MM.1S (cell line): ENCODE measurements around the gene TFPI2.

Source experiments
- DNase-seq: peaks from one replicate; pipeline ENCODE4 v3.0.0-alpha.2; 2015
- H2AFZ ChIP-seq: fragments of 300-600 bp; sonication (generic); 2 replicates; pipeline ENCODE4 v1.6.0; 2016; ENCODE audit warnings: antibody characterized with exemption, low read length
- H3F3A ChIP-seq: fragments of 300-600 bp; sonication (generic); 2 replicates; pipeline ENCODE4 v1.6.1; 2016; ENCODE audit warnings: mild to moderate bottlenecking, antibody characterized with exemption, low read length, moderate library complexity, mixed read lengths; ENCODE audit not compliant: insufficient read depth
- H3K27ac ChIP-seq: fragments of 300-600 bp; sonication (generic); 2 replicates; pipeline ENCODE4 v1.5.1; 2016; ENCODE audit warnings: mild to moderate bottlenecking, low read length
- H3K27me3 ChIP-seq: fragments of 300-600 bp; sonication (generic); replicated peaks from 2 replicates; pipeline ENCODE4 v1.6.0; 2016; ENCODE audit warnings: low read length; ENCODE audit not compliant: insufficient read depth
- H3K36me3 ChIP-seq: fragments of 300-600 bp; sonication (generic); replicated peaks from 2 replicates; pipeline ENCODE4 v1.6.1; 2016; ENCODE audit warnings: mild to moderate bottlenecking, low read length, mixed read lengths; ENCODE audit not compliant: insufficient read depth
- H3K4me1 ChIP-seq: fragments of 300-600 bp; sonication (generic); 2 replicates; pipeline ENCODE4 v1.6.1; 2016; ENCODE audit warnings: low read length, mixed read lengths
- H3K4me2 ChIP-seq: fragments of 300-600 bp; sonication (generic); 2 replicates; pipeline ENCODE4 v1.6.0; 2016; ENCODE audit warnings: low read depth, low read length
- H3K4me3 ChIP-seq: fragments of 300-600 bp; sonication (generic); 2 replicates; pipeline ENCODE4 v1.5.1; 2016; ENCODE audit warnings: low read length, mixed read lengths
- H3K79me2 ChIP-seq: fragments of 300-600 bp; sonication (generic); 2 replicates; pipeline ENCODE4 v1.6.1; 2016; ENCODE audit warnings: mixed run types, low read length, mixed read lengths
- H3K9ac ChIP-seq: fragments of 300-600 bp; sonication (generic); 2 replicates; pipeline ENCODE4 v1.6.1; 2016; ENCODE audit warnings: low read length, mixed read lengths
- H3K9me2 ChIP-seq: fragments of 300-600 bp; sonication (generic); replicated peaks from 2 replicates; pipeline ENCODE4 v1.6.1; 2016; ENCODE audit warnings: mild to moderate bottlenecking, low read length, mixed read lengths; ENCODE audit not compliant: insufficient read depth
- H3K9me3 ChIP-seq: fragments of 300-600 bp; sonication (generic); replicated peaks from 2 replicates; pipeline ENCODE4 v1.6.1; 2016; ENCODE audit warnings: mild to moderate bottlenecking, low read length, mixed read lengths; ENCODE audit not compliant: insufficient read depth
- H4K20me1 ChIP-seq: fragments of 300-600 bp; sonication (generic); 2 replicates; pipeline ENCODE4 v1.6.1; 2016; ENCODE audit warnings: mild to moderate bottlenecking, low read length, moderate library complexity, mixed read lengths; ENCODE audit not compliant: insufficient read depth
- EZH2 ChIP-seq: fragments of 300-600 bp; sonication (generic); optimal IDR thresholded peaks from 2 replicates; pipeline ENCODE3; 2017; ENCODE audit warnings: low read depth, mild to moderate bottlenecking, antibody characterized with exemption, low read length, mixed read lengths
- EZH2phosphoT487 ChIP-seq: fragments of 300-600 bp; sonication (generic); IDR thresholded peaks from 2 replicates; pipeline ENCODE4 v1.6.1; 2018; ENCODE audit warnings: antibody characterized with exemption, low read length
- TF ChIP-seq, protein P1 (sequence below): fragments of 300-600 bp; sonication (generic); IDR thresholded peaks from 2 replicates; pipeline ENCODE4 v1.5.1; 2016; ENCODE audit warnings: antibody characterized with exemption, low read length, mixed read lengths

The TFPI2 gene

GRCh38 chr7:93895859-93896600 is 5.5 kb upstream of the TFPI2 start:
- no peak for DNase-seq
- Histone ChIP-seq H3K9me3 (no peaks in the 10 kb centered on the region), H3F3A (no peaks in the 10 kb centered on the region), H3K4me2 (no peak overlapping the region), H3K79me2 (no peaks in the 10 kb centered on the region), H3K36me3 (no peaks in the 10 kb centered on the region), H2AFZ (no peak overlapping the region), H3K4me3 (no peak overlapping the region), H3K9me2 (no peaks in the 10 kb centered on the region), H3K9ac (no peak overlapping the region), H3K27me3 (no peaks in the 10 kb centered on the region), H3K27ac (no peak overlapping the region), H4K20me1 (no peaks in the 10 kb centered on the region), H3K4me1 (no peaks in the 10 kb centered on the region)
- TF ChIP-seq EZH2 (no peak), EZH2phosphoT487 (no peak)
- TF ChIP-seq, protein P1, sequence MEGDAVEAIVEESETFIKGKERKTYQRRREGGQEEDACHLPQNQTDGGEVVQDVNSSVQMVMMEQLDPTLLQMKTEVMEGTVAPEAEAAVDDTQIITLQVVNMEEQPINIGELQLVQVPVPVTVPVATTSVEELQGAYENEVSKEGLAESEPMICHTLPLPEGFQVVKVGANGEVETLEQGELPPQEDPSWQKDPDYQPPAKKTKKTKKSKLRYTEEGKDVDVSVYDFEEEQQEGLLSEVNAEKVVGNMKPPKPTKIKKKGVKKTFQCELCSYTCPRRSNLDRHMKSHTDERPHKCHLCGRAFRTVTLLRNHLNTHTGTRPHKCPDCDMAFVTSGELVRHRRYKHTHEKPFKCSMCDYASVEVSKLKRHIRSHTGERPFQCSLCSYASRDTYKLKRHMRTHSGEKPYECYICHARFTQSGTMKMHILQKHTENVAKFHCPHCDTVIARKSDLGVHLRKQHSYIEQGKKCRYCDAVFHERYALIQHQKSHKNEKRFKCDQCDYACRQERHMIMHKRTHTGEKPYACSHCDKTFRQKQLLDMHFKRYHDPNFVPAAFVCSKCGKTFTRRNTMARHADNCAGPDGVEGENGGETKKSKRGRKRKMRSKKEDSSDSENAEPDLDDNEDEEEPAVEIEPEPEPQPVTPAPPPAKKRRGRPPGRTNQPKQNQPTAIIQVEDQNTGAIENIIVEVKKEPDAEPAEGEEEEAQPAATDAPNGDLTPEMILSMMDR, result no peak

- Histone ChIP-seq H3K27ac (no peak overlapping the region), H3K36me3 (no peaks in the 10 kb centered on the region), H3K27me3 (no peaks in the 10 kb centered on the region), H3K4me1 (no peaks in the 10 kb centered on the region), H3K79me2 (no peaks in the 10 kb centered on the region), H3K4me3 (no peak overlapping the region), H2AFZ (no peak overlapping the region), H3K9ac (no peak overlapping the region), H4K20me1 (no peaks in the 10 kb centered on the region), H3K9me3 (no peaks in the 10 kb centered on the region), H3K4me2 (no peak overlapping the region), H3F3A (no peaks in the 10 kb centered on the region), H3K9me2 (no peaks in the 10 kb centered on the region)
- TF ChIP-seq, protein P1, result no peak
- TF ChIP-seq EZH2 (no peak), EZH2phosphoT487 (no peak)
- no peak for DNase-seq
Measured at GRCh38 chr7:93894966-93895640, 4.5 kb upstream of the TFPI2 start.

GRCh38 chr7:93894426-93894825 is 3.9 kb upstream of the TFPI2 start:
- Histone ChIP-seq H3K27ac (no peak overlapping the region), H3F3A (no peaks in the 10 kb centered on the region), H3K9ac (no peak overlapping the region), H2AFZ (no peak overlapping the region), H3K9me3 (no peaks in the 10 kb centered on the region), H4K20me1 (no peaks in the 10 kb centered on the region), H3K4me1 (no peaks in the 10 kb centered on the region), H3K27me3 (no peaks in the 10 kb centered on the region), H3K79me2 (no peaks in the 10 kb centered on the region), H3K36me3 (no peaks in the 10 kb centered on the region), H3K9me2 (no peaks in the 10 kb centered on the region), H3K4me3 (no peak overlapping the region), H3K4me2 (no peak overlapping the region)
- DNase-seq, result no peak
- TF ChIP-seq, protein P1, result no peak
- TF ChIP-seq EZH2phosphoT487, result no peak
- TF ChIP-seq EZH2, result no peak
